HTERT RPE-1 (cell line): Measurements from ENCODE around the gene NKX1-2.

Experiments
- in situ Hi-C: fragments of 300-500 bp; cut with MboI; formaldehyde crosslinking; loops from 4 replicates; pipeline ENCODE4 v1.14.3; 2020; ENCODE audit warnings: low sequenced_read_pairs

Gene NKX1-2

DNA sequence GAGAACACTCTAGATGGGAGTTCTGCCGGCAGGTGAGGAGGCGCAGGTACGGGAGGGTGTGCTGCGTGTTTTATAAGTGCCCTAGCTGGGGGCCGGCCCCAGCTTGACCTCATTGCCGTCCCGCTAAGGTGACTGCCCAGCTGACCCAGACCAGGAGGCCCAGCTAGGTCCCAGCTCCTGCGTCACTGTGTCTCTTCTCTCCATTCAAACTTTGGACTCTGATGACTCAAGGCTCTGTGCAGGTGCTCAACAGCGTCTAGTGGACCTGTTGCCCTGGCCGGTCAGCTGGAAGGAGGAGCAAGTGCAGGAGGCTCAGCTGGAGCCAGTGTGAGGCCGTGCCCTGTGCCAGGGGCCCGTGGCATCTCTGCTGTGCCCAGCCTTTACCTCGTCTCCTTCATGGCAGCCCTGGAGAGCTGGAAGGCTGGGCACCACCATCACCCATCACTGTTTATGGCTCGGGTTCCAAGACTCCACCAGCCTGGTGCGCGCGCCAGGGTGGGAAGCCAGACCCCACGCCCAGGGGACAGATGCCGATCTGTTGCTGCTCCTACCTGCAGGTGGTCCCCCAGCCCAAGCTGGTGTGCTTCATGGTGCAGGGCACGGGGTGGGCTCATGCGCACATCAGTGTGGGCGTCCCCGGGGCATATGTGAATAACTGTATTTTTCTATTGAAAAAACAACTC lies 26.3 kb upstream of the NKX1-2 start:
- in situ Hi-C loops = no loop called here

DNA sequence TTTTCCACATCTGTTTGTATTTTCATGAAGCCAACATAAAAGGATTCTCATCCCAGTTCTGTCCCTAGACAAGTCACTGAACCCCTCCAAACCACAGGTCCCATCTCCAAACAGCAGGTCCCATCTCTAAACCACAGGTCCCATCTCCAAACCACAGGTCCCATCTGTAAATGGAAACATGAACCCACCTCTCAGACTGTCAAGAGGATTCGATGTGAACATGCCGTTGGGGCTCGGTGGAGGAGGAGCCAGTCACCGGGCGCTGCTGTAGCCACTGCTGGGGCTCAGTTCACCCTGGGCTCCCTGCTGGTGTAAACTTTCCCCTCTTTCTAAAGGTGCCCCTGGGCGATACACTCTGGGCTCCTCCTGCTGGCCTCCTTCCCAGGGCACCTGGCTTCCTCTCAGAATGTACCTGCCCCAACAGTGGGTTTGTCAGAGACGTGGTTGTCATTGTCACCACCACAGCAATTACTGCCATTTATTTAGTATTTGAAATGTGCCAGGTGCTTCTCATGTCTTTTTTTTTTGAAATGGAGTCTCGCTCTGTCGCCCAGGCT lies 24.8 kb upstream of the NKX1-2 start:
- in situ Hi-C loops = no loop called here

DNA sequence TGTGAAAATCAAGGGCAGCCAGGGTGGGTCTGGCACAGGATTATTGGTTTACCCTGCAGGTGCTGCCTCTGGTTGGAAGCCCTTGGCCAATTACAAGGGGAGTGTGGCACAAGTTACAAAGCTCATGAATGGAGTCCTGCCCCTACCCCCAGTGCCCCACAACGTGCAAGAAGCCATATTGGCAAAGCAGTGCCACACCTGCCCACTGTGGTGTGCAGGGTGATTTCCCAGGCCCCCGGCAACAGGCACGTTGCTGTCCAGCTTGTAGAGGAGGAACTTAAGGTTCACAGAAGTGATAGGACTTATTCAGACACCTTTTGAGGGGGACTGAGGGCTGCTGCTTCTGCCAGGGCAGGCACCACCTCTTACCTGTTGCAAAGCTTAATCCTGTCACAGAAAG lies 23.2 kb upstream of the NKX1-2 start:
- in situ Hi-C loops = no loop called here

DNA sequence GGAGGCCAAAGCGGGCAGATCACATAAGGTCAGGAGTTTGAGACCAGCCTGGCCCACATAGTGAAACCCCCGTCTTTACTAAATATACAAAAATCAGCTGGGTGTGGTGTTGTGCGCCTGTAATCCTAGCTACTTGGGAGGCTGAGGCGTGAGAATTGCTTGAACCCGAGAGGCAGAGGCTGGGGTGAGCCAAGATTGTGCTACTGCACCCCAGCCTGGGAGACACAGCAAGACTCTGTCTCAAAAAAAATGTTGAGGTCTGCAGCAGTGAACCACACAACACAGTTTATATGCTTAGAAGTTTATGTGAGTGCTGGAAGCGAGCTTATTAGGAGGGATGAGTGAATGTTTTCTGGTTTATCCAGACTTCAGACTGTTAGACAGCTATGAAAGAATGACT lies 22.2 kb upstream of the NKX1-2 start:
- in situ Hi-C loops = no loop called here

DNA sequence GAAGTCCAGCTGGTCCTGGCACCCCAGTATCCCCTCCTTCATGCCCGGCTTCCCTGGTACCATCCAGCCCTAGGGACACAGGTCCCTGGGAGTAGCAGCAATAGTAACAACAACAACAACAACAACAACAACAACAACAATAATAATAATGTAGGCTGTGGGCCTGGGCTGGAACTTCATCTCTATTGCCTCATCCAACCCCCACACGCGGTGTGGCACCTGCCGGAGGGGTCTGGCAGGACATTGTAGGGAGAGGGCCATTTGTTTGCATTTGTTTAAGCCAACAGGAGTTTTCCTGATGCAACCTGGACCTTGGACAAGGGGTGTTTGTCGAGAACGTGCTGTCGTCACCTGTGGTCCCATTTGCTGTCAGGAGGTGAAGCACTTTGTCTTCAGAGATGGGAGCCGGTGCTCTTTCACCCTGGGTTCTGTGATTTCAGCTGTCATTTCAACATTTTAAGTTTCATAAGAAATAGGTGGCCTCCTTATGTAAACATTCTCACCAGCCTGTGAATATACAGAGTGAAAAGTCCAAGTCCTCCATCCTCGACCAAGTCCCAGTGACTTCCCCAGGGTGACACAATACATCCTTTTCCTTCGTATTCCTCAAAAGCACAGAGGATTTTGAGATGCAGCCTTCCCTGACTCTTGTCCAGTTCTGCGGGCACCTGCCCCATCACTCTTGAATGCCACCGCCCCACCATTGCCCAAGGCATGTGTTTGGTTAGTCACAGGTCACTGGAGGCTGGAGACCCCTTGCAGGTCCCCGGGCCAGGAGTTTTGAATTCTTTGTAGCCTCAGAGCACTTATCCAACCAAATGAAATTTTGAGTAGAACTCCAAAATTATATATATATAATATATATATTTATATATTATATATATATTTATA lies 21.0 kb upstream of the NKX1-2 start:
- in situ Hi-C loops = no loop called here

DNA sequence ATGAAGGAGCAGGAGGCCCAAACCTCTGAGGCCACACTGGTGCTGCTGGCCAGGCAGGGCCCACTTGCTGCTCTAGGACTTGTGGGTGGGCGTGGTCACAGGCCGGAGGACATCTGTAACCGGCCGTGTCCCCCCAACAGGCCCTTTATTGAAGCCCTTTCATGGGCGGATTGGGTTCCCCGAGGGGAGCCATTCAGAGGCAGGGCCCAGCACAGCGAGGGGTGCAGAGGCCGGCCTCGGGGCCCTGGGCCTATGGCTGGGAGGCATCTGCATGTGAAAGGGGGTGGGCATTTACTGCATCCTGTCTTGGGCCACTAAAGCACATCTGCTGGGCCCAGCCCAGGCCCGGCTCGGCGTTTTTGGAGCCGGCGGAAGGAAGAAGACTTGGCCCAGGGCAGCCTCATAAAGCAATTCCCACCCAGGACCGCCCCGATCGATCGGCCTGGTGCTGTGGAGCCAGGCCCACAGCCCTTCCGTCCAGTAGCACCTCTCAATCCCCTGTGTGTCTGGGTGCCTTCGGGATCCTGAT lies 20.2 kb upstream of the NKX1-2 start:
- in situ Hi-C loops = no loop called here

DNA sequence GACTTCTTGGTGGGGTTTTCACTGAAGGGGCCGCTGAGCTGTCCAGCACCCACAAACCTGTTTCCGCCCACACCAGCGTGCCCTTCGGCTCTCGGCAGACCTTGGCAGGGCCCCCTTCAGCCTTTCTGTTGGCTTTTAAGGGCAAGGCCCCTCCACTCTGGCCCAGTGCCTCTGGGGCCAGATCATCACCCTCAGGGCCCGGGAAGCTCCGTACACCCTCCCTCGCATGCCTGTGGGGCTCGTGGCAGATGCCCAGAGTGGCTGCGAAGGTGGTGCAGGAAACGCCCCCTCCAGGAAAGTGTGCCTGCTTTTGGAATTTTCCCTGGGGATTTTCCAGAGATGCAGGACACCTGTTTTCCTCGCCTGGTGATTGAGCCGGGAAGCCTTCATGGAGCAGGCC lies 18.8 kb upstream of the NKX1-2 start:
- in situ Hi-C loops = no loop called here

DNA sequence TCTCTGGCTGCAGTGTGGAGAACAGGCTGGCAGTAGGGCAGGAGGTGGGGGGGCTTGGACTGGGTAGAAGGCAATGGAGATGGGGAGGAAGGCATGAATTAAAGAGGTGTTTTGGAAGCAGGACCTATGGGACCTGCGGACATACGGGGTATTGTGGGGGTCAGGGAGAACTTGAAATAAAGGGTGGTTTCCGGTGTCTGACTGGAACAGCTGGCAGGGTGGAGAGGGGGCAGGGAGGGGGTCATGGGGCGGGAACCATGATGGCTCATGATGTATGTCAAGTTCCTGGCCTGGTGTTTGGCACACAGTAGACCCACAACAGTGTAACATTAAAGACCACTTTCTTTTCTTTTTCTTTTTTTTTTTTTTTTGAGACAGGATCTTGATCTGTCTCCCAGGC lies 17.3 kb upstream of the NKX1-2 start:
- in situ Hi-C loops = no loop called here

DNA sequence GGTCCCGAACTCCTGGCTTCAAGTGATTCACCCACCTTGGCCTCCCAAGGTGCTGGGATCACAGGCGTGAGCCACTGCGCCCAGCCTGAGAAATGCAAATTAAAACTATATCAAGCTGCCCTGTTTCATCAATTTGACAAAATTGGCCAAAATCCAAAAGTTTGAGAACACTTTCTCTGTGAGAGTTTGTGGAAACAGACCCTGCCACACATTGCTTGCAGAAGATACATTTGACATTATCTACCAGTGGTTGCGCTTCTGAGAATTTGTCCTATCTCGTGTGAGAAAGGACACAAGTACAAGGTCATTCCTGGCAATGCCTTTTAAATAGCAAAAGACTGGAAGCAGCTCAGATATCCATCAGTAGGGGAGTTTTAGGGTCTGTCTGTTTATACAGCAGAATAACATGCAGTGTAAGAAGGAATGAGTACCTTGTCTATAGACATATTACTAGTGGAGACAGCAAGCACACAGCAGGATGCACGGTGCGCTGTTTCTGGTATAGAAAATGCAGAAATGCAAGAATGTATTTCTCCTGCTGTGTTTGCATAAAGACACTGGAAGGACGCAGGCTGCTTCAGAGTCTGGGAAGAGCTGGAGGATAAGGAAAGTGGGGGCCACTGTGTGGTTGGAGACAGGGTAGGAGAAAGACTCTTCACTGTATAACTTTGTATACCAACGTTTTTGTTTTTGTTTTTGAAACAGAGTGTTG lies 16.1 kb upstream of the NKX1-2 start:
- in situ Hi-C loops = no loop called here

DNA sequence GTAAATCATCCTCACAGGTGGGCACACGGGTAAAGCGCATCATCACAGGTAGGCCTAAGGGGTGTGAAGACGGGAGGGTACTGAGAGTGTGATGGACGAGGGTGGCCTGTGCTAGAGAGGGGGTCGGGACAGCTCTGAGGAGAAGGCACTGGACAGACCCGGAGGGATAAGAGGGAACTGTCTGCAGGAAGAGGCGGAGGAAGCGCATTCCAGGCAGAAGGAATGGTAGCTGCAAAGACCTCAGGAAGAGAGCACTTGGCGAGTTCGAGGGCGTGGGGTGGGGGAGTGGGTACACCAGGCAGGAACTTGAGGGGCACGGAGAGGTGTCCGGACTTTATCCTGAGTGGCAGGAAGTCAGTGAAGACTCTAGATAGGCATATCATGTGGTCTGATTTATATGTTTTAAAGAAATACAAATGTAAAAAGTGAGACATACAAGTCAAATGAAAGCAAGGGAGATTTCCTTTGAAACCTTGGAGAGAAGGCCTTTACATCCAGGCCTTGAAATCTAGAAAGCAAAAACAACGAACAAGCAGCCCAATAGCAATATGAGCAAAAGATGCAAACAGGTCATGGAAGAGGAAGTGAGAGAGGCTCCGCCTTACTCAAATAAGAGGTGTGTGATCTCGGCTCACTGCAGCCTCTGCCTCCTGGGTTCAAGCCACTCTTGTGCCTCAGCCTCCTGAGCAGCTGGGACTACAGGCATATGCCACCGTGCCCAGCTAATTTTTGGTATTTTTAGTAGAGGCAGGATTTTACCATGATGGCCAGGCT lies 15.4 kb upstream of the NKX1-2 start:
- in situ Hi-C loops = no loop called here

DNA sequence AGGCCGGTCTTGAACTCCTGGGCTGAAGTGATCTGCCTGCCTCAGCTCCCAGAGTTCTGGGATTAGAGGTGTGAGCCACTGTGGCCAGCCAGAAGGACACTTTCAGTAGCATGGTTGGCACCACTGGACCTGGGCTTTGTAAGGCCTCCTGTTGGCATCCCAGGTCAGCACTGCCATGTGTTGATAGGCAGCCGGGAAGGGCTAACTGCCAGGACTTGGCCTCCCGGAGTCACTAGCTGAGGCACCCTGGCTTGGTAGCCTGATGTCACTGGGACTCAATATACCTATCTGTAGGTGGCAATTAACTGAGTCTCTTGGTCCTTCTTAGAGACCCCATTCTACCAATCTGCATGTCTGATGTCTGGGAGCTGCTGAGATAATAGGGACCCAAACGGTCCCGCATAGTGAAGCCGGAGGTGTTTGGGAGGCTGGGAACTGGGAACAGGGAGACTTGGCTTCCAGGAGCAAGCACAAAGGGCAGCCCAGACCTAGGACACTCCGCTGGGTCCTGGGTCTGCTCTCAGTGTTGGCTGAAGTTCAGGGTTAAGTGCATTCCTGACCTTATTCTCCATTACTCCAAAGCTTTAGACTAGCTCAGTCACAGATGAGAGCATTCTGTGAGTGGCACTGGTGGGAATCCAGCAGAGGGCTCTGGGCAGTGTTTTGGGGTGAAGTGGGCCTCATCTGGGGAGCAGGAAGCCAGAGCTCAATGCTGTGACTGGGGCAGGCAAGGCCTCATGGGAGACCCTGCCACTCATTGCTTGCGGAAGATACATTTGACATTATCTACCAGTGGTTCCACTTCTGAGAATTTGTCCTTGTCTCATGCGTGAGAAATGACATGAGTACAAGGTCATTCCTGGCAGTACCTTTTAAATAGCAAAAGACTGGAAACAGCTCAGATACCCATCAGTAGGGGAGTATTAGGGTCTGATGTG lies 14.5 kb upstream of the NKX1-2 start:
- in situ Hi-C loops = no loop called here

DNA sequence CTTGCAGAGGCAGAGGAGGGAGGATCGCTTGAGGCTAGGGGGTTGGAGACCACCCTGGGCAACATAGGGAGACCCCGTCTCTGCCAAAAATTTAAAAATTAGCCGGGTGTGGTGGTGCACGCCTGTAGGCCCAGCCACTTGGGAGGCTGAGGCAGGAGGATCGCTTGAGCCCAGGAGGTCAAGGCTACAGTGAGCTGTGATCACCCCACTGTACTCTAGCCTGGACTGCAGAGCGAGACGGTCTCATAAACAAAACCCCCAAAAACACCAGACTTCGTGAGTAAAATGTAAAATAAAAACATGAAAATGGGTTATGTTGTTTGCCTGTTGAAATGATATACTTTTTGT lies 12.5 kb upstream of the NKX1-2 start:
- in situ Hi-C loops = no loop called here

DNA sequence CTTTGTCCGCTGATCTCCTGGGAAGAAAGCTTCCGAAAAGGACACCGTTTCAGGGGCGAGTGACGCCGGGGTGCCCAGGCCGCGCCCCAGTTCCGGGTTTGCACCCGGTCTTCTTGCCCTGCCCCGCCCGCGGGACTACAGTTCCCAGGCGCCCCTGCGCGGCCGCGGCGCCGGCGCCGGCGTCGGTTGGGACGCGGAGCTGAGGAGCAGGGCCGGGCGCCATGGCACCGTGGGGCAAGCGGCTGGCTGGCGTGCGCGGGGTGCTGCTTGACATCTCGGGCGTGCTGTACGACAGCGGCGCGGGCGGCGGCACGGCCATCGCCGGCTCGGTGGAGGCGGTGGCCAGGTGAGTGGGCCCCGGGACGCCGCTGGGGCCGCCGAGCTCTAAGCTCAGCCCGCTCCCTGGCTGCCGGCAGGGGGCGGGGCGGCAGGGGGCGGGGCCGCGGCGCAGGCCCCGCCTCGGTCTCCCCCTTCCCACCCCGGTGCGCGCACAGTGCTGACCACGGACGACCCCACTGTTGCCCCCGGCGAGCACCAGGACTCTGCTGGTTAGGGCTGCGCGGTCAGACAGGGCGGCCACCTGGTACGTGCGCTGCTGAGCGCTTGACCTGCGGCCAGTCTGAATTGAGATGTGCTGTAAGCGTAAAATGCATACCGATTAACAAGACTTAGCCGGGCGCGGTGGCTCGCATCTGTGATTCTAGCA lies 12.0 kb upstream of the NKX1-2 start, which contains the start of gene LHPP:
Gene LHPP, plus strand, starts transcription at position 182 of the 706 bp plus-strand sequence. Its CDS starts 40 bp downstream, at position 222.
- in situ Hi-C loops = no loop called here

DNA sequence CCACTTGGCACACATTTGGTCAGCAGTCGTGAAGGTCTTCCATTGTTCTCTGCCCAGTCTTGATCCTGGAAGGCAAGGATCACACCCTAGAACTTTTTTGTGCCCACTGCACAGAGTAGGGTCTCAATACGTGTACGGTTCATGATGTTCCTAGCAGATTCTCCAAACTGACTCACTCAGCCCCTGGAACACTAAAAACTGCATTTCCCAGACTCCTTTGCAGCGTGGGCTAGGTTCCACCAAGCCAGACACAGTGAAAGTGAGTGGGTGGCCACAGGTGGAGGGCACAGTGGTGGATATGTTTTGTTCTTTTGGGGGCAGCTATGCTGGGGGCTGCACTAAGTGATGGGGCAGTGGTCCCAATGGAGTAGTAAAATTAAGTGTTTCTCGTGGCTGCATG lies 10.3 kb upstream of the NKX1-2 start:
- in situ Hi-C loops = no loop called here

DNA sequence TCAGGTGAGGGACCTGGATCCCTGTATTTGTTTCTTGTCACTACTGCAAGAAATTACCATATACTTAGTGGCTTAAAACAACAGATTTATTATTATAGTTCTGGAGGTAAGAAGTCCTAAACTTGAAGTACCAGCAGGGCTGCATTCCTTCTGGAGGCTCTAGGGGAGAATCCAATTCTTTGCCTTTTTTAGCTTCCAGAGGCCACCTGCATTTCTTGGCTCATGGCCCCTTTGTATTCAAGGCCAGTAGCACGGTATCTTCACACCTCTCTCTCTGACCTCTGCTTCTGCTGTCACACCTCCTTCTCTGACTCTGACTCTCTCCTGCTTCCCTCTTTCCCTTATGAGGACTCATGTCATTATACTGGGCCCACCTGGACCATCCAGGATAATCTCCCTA lies 9.6 kb upstream of the NKX1-2 start:
- in situ Hi-C loops = no loop called here

DNA sequence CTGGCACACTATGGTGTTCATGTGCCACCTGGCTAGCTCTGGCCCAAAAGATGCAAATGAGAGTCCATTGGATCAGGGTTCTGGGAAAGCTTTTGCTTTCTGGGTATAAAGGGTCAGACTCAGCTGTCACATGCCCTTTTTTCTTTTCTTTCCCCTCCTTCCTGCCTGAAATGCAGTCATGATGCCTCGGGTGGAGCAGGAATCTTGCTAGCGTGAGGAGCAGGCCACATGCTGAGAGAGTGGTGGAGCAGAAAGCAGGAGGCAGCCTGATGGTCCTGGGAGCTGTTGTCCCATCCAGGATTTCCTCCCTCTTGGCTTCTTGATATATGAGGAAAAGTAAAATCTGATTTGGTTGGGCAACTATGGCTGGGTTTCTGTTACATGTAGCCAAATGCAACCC lies 9.1 kb upstream of the NKX1-2 start:
- in situ Hi-C loops = no loop called here

DNA sequence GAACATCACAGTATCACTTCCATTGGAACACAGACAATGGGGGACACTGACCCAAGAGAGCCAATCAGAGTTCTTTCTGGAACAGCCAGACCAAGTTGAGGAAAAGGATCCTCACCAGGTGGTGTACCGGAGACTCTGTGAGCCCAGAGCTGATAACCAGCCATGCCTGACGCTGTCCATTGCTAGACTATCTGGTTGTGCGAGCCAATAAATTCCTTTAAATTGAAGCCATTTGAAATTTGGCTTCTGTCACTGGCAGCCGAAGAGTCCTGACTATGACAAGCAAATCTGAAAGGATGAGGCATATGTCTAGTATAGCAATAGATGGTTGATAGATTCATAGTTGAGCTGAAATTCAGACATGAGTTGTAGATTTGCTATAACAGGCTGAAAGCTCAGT lies 8.6 kb upstream of the NKX1-2 start:
- in situ Hi-C loops = no loop called here

DNA sequence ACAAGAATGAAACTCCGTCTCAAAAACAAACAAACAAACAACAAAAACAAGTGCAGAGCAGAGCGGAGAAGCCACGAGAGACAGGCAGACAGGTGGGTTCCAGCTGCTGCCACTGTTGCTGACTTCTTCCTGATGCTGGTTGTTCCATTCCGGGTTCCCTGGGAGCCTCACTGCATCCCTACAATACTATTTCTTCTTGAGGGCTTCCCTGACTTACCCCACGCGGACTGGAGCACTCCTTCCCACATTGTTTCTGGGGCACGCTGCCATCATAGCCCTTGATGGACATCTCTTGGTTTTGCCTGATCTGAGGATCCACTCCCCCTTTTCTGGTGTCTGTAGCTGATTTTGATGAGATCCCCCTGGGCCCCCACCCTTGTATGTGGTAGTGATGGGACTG lies 5.6 kb upstream of the NKX1-2 start:
- in situ Hi-C loops = no loop called here
